GM15510 (cell line): Measurements from ENCODE around the gene IL3RA.

Experiments used
- POLR2A ChIP-seq: IDR thresholded peaks from 3 replicates; pipeline ENCODE4 v1.6.1; 2011; ENCODE audit warnings: borderline replicate concordance; ENCODE audit not compliant: insufficient read length; ENCODE audit errors: extremely low read depth

The IL3RA gene

GRCh38 chrX:1421433-1422134, 85.0 kb downstream of the IL3RA start:
- TF ChIP-seq POLR2A: no peak

- TF ChIP-seq POLR2A: no peak
Observed at GRCh38 chrX:1422135-1422465, 85.5 kb downstream of the IL3RA start.

- no peak for TF ChIP-seq POLR2A
Observed at GRCh38 chrX:1423215-1423614, 86.6 kb downstream of the IL3RA start.

GRCh38 chrX:1424147-1424851, 87.7 kb downstream of the IL3RA start:
- TF ChIP-seq POLR2A: no peak

- no peak for TF ChIP-seq POLR2A
Observed at GRCh38 chrX:1425381-1425780, 88.8 kb downstream of the IL3RA start.

GRCh38 chrX:1427756-1428155, 91.2 kb downstream of the IL3RA start:
- no peak for TF ChIP-seq POLR2A

GRCh38 chrX:1430451-1430850, 93.9 kb downstream of the IL3RA start:
- no peak for TF ChIP-seq POLR2A
